ENCODE measurements around the gene ZFPL1. TPM values are rescaled to one million over a fixed set of nuclear protein-coding genes. Genes with fewer than 3 reads are reported as not detected.

Gene ZFPL1
- total and polyA plus RNA-seq, 3 donors from 2014 or later, result 52.7 to 70.6 (median 57.2) TPM

DNA sequence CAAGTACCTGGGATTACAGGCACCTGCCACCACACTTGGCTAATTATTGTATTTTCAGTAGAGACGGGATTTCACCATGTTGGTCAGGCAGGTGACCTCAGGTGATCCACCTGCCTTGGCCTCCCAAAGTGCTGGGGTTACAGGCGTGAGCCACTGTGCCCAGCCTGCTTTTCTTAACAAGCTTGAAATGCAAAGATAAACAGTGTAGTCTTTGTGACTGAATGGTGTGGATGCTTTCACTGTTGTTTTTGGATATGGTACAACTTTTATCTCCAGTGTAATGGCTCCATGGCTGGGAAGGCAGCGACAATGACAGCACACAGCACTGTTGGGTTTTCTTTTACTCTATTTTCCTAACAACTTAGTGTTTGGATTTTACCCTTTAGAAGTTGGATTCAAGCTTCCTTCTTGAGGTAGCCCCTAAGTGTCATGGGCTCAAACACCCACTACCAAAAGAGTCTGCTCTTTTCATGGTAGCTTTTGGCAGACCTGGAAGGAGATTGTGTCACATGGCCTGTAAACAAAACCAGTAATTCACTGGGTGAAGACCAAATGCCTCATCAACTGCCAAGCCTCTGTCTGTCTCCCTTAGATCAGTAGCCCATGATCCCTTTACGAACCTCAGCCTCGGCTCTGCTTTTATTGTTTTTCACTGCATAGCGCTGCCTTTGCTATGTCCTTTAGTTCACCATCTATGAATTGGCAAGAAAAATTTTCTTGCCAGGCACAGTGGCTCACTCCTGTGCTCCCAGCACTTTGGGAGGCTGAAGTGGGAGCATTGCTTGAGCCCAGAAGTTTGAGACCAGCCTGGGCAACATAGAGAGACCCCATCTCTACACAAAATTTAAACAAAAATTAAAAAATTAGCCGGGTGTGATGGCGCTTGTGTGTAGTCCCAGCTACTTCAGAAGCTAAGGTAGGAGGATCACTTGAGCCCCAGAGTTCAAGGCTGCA, 18.4 kb downstream of the ZFPL1 start:
- WGBS, 2 donors, result 82 to 84% methylated on average over 8 of the region's 8 CpGs
- Histone ChIP-seq H3K4me3 (no peak overlapping the region), H3K27me3 (no peaks in the 10 kb centered on the region), H3K27ac (no peak overlapping the region), H3K9me3 (no peaks in the 10 kb centered on the region), H3K36me3 (ENCODE audit: low read depth, missing control alignments) (no peaks in the 10 kb centered on the region), H3K4me1 (peaks cover 8% of the 10 kb centered on the region)
- DNase-seq, result no peak
- TF ChIP-seq, protein P1, sequence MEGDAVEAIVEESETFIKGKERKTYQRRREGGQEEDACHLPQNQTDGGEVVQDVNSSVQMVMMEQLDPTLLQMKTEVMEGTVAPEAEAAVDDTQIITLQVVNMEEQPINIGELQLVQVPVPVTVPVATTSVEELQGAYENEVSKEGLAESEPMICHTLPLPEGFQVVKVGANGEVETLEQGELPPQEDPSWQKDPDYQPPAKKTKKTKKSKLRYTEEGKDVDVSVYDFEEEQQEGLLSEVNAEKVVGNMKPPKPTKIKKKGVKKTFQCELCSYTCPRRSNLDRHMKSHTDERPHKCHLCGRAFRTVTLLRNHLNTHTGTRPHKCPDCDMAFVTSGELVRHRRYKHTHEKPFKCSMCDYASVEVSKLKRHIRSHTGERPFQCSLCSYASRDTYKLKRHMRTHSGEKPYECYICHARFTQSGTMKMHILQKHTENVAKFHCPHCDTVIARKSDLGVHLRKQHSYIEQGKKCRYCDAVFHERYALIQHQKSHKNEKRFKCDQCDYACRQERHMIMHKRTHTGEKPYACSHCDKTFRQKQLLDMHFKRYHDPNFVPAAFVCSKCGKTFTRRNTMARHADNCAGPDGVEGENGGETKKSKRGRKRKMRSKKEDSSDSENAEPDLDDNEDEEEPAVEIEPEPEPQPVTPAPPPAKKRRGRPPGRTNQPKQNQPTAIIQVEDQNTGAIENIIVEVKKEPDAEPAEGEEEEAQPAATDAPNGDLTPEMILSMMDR (IDR thresholded peaks at IDR 0.05), result no peak
- TF ChIP-seq POLR2A (IDR thresholded peaks at IDR 0.05), result no peak
- intact Hi-C loops (cut with DNase I; ENCODE audit: low total_unique reads), result no loop called here

DNA sequence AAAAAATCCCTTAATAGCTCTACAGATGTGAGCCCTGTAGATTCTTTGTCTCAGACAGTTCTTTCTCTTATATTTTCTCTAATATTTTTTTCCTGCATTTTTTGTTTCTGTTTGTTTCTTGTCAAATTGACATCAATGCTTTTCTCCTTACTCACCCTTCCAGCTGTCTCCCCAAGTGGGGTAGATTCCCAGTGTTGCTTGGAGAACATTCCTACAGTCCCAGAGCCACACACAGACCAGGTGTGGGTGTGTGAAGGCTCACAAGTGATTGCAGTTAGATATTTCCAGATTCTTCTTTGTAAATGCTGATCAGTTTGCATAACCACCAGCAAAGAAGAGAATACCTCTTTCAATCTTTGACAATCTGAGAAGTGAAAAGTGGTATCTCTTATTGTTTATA, 19.5 kb downstream of the ZFPL1 start:
- Histone ChIP-seq H3K4me3 (no peak overlapping the region), H3K27me3 (no peaks in the 10 kb centered on the region), H3K36me3 (ENCODE audit: low read depth, missing control alignments) (no peaks in the 10 kb centered on the region), H3K27ac (peak overlapping the region; percentile 26 to 68), H3K4me1 (peaks cover 7% of the 10 kb centered on the region), H3K9me3 (no peaks in the 10 kb centered on the region)
- intact Hi-C loops (cut with DNase I; ENCODE audit: low total_unique reads), result no loop called here
- no peak for DNase-seq
- no peak for TF ChIP-seq POLR2A (IDR thresholded peaks at IDR 0.05)
- TF ChIP-seq, protein P1 (IDR thresholded peaks at IDR 0.05), result no peak

DNA sequence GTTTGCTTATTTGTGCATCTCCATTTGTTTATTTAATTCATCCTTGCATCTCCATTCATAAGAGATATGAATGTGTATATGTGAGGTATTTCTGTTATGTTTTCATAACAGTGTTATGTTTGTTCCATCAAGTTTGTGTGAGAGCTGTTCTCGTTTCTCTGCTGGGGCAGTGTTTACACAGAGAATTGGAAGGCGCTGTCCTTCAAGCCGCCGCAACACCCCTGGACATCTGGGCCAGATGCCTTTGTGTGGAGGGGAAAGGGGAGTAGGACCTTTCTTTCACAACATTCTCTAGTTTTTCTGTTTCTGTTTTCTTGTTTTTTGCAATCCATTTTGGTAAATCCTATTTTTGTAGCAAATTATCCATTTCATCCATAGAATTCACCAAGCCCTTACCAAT, 20.6 kb downstream of the ZFPL1 start:
- H3K4me3 ChIP-seq, result no peak overlapping the region
- peak overlapping the region; percentile 15 to 26 for H3K27ac ChIP-seq
- WGBS, 2 donors, result 65 to 69% methylated on average over 4 of the region's 4 CpGs
- peaks cover 7% of the 10 kb centered on the region for H3K4me1 ChIP-seq
- H3K9me3 ChIP-seq, result no peaks in the 10 kb centered on the region
- no peak for DNase-seq
- TF ChIP-seq, protein P1 (IDR thresholded peaks at IDR 0.05), result no peak
- no peak for TF ChIP-seq POLR2A (IDR thresholded peaks at IDR 0.05)
- no peaks in the 10 kb centered on the region for H3K36me3 ChIP-seq (ENCODE audit: low read depth, missing control alignments)
- no peaks in the 10 kb centered on the region for H3K27me3 ChIP-seq
- intact Hi-C loops (cut with DNase I; ENCODE audit: low total_unique reads), result no loop called here

DNA sequence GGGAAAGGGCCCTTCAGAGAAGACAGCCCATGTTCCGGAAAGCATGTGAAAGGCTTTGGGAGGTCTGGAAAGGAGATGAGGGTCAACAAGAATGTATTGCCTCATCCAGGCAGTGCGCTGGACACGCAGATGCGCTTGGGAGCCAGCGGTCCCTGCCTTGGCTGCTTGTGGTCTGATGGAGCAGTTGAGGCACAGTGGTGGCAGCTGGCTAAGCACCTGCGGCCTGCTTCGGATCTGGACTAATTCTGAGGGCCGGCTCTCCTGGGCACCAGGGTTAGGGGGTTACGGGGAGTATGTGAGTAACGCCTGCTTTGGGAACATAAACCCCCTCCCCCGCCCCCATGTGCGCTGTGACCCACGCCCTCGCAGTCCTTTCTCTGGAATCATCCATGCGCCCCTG, 23.1 kb downstream of the ZFPL1 start:
- Histone ChIP-seq H3K9me3 (no peaks in the 10 kb centered on the region), H3K4me1 (peaks cover 10% of the 10 kb centered on the region), H3K36me3 (ENCODE audit: low read depth, missing control alignments) (no peaks in the 10 kb centered on the region), H3K27me3 (no peaks in the 10 kb centered on the region), H3K27ac (no peak overlapping the region), H3K4me3 (no peak overlapping the region)
- TF ChIP-seq, protein P1 (IDR thresholded peaks at IDR 0.05), result no peak
- TF ChIP-seq POLR2A (IDR thresholded peaks at IDR 0.05), result no peak
- intact Hi-C loops (cut with DNase I; ENCODE audit: low total_unique reads), result no loop called here
- DNase-seq, result no peak
- 58 to 85% methylated on average over 14 to 15 of the region's 15 CpGs for WGBS, 2 donors
